Neural cell (in vitro differentiated cells): ENCODE measurements around the gene SLC30A5. TPM values are rescaled to one million over a fixed set of nuclear protein-coding genes. Genes with fewer than 3 reads are reported as not detected.

Experiments used
- H2AFZ ChIP-seq: fragments of 200-600, 300-800 bp; sonication (generic), shearing (Covaris generic); 2 replicates; pipeline ENCODE4 v1.6.0; 2014; ENCODE audit warnings: low read depth, mild to moderate bottlenecking, antibody characterized with exemption, low read length, moderate library complexity
- H3F3A ChIP-seq: fragments of 200-600 bp; shearing (Covaris generic); 2 replicates; pipeline ENCODE4 v1.6.1; 2016; ENCODE audit warnings: mild to moderate bottlenecking, moderate library complexity, mixed read lengths, antibody characterized with exemption, low read length; ENCODE audit not compliant: insufficient read depth, poor library complexity, severe bottlenecking
- H3K27ac ChIP-seq: fragments of 200-600, 300-800 bp; sonication (generic), shearing (Covaris generic); 2 replicates; pipeline ENCODE4 v1.5.1; 2014; ENCODE audit warnings: mild to moderate bottlenecking, low read length, moderate library complexity
- H3K27me3 ChIP-seq: fragments of 300-800, 200-600 bp; sonication (generic), shearing (Covaris generic); 2 replicates; pipeline ENCODE4 v1.6.0; 2014; ENCODE audit warnings: mild to moderate bottlenecking, low read depth, low read length, moderate library complexity; ENCODE audit not compliant: insufficient read depth
- H3K36me3 ChIP-seq: fragments of 300-800, 200-600 bp; sonication (generic), shearing (Covaris generic); 2 replicates; pipeline ENCODE4 v1.5.1; 2014; ENCODE audit warnings: mild to moderate bottlenecking, antibody characterized with exemption, low read length, moderate library complexity; ENCODE audit not compliant: insufficient read depth
- H3K4me2 ChIP-seq: fragments of 300-800, 200-600 bp; sonication (generic), shearing (Covaris generic); 2 replicates; pipeline ENCODE4 v1.6.0; 2014; ENCODE audit warnings: mild to moderate bottlenecking, low read length
- H3K4me3 ChIP-seq: fragments of 300-800, 200-600 bp; sonication (generic), shearing (Covaris generic); 2 replicates; pipeline ENCODE4 v1.5.1; 2014; ENCODE audit warnings: mild to moderate bottlenecking, low read length, moderate library complexity
- H3K79me2 ChIP-seq: fragments of 200-600 bp; shearing (Covaris generic); replicated peaks from 2 replicates; pipeline ENCODE4 v1.6.0; 2014; ENCODE audit warnings: mild to moderate bottlenecking, low read length, moderate library complexity; ENCODE audit not compliant: insufficient read depth
- H3K9ac ChIP-seq: fragments of 300-800, 200-600 bp; sonication (generic), shearing (Covaris generic); 2 replicates; pipeline ENCODE4 v1.6.1; 2016; ENCODE audit warnings: mild to moderate bottlenecking, low read length, mixed read lengths
- H3K9me2 ChIP-seq: fragments of 200-600 bp; shearing (Covaris generic); 2 replicates; pipeline ENCODE4 v1.6.1; 2016; ENCODE audit warnings: mild to moderate bottlenecking, low read length, mixed read lengths; ENCODE audit not compliant: insufficient read depth
- H3K9me3 ChIP-seq: fragments of 200-600, 300-800 bp; sonication (generic), shearing (Covaris generic); 2 replicates; pipeline ENCODE4 v1.6.1; 2016; ENCODE audit warnings: mild to moderate bottlenecking, mixed run types, low read length, moderate library complexity, mixed read lengths
- H4K20me1 ChIP-seq: fragments of 200-600 bp; shearing (Covaris generic); 2 replicates; pipeline ENCODE4 v1.6.1; 2016; ENCODE audit warnings: mild to moderate bottlenecking, mixed run types; ENCODE audit not compliant: insufficient read depth
- EP300 ChIP-seq: fragments of 450-650 bp; conservative IDR thresholded peaks from 2 replicates; pipeline ENCODE4 v1.6.1; 2014; ENCODE audit warnings: antibody characterized with exemption, mild to moderate bottlenecking, moderate library complexity; ENCODE audit not compliant: poor library complexity, severe bottlenecking
- EZH2 ChIP-seq: fragments of 200-600, 300-800 bp; shearing (Covaris generic), sonication (generic); IDR thresholded peaks from 2 replicates; pipeline ENCODE4 v1.6.1; 2014; ENCODE audit warnings: antibody characterized with exemption, low read length, borderline replicate concordance, mild to moderate bottlenecking; ENCODE audit not compliant: insufficient read depth, poor library complexity, severe bottlenecking
- MXI1 ChIP-seq: fragments of 450-650 bp; conservative IDR thresholded peaks from 2 replicates; pipeline ENCODE4 v1.6.1; 2014; ENCODE audit warnings: antibody characterized with exemption, mild to moderate bottlenecking; ENCODE audit not compliant: poor library complexity, severe bottlenecking
- POLR2AphosphoS5 ChIP-seq: IDR thresholded peaks from 2 replicates; pipeline ENCODE4 v1.6.1; 2012
- RAD21 ChIP-seq: fragments of 450-650 bp; conservative IDR thresholded peaks from 2 replicates; pipeline ENCODE4 v1.6.1; 2014; ENCODE audit warnings: antibody characterized with exemption, mild to moderate bottlenecking, moderate library complexity
- SMC3 ChIP-seq: fragments of 450-650 bp; conservative IDR thresholded peaks from 2 replicates; pipeline ENCODE4 v1.6.1; 2014; ENCODE audit warnings: antibody characterized with exemption, mild to moderate bottlenecking, moderate library complexity; ENCODE audit not compliant: poor library complexity
- TAF1 ChIP-seq: IDR thresholded peaks from 2 replicates; pipeline ENCODE4 v1.6.1; 2012; ENCODE audit warnings: low read depth
- polyA plus RNA-seq: library from polyadenylated mRNA; depleted of rRNA; stranded (reverse); fragments of >200 nt; gene quantifications from 2 replicates; pipeline ENCODE4 v1.2.3, GENCODE V29; 2014
- TF ChIP-seq, protein P1 (sequence below): IDR thresholded peaks from 2 replicates; pipeline ENCODE4 v1.6.1; 2012; ENCODE audit warnings: borderline replicate concordance
- TF ChIP-seq, protein P2 (sequence below): fragments of 450-650 bp; IDR thresholded peaks from 2 replicates; pipeline ENCODE4 v1.5.1; 2014; ENCODE audit warnings: antibody characterized with exemption, mild to moderate bottlenecking, moderate library complexity; ENCODE audit not compliant: poor library complexity, severe bottlenecking

SLC30A5 gene
- polyA plus RNA-seq, 1 donor from 2014 or later, result 44.1 TPM

DNA sequence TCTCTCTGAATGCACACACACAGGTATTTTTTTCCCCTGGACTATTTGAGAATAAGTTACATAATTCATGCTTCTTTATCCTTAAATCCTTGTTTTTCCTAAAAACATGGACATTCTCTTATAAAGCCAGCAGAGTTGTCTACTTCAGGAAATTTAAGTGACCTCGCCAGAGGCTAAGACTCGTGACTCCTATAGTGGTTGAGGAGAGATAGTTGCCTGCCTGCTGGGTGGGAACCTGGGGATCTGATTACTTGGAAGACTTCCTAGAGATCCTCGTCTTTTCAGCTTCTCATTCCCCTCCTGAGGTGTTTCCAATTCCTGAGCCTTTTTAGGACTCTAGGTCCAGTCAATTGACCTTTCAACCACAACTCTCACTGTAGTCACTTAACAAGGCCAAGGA lies 5.5 kb downstream of the SLC30A5 start:
- Histone ChIP-seq H3F3A (no peaks in the 10 kb centered on the region), H2AFZ (no peak overlapping the region), H3K79me2 (peaks cover 10% of the 10 kb centered on the region), H3K4me2 (no peak overlapping the region), H3K9ac (no peak overlapping the region), H3K4me3 (no peak overlapping the region), H3K9me2 (no peaks in the 10 kb centered on the region), H3K27me3 (no peaks in the 10 kb centered on the region), H3K9me3 (no peaks in the 10 kb centered on the region), H3K27ac (no peak overlapping the region), H4K20me1 (no peaks in the 10 kb centered on the region), H3K36me3 (no peaks in the 10 kb centered on the region)
- TF ChIP-seq TAF1 (no peak), POLR2AphosphoS5 (no peak), MXI1 (no peak), EZH2 (no peak), EP300 (no peak), RAD21 (no peak), SMC3 (no peak)
- TF ChIP-seq, protein P1, sequence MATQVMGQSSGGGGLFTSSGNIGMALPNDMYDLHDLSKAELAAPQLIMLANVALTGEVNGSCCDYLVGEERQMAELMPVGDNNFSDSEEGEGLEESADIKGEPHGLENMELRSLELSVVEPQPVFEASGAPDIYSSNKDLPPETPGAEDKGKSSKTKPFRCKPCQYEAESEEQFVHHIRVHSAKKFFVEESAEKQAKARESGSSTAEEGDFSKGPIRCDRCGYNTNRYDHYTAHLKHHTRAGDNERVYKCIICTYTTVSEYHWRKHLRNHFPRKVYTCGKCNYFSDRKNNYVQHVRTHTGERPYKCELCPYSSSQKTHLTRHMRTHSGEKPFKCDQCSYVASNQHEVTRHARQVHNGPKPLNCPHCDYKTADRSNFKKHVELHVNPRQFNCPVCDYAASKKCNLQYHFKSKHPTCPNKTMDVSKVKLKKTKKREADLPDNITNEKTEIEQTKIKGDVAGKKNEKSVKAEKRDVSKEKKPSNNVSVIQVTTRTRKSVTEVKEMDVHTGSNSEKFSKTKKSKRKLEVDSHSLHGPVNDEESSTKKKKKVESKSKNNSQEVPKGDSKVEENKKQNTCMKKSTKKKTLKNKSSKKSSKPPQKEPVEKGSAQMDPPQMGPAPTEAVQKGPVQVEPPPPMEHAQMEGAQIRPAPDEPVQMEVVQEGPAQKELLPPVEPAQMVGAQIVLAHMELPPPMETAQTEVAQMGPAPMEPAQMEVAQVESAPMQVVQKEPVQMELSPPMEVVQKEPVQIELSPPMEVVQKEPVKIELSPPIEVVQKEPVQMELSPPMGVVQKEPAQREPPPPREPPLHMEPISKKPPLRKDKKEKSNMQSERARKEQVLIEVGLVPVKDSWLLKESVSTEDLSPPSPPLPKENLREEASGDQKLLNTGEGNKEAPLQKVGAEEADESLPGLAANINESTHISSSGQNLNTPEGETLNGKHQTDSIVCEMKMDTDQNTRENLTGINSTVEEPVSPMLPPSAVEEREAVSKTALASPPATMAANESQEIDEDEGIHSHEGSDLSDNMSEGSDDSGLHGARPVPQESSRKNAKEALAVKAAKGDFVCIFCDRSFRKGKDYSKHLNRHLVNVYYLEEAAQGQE, result no peak
- TF ChIP-seq, protein P2, sequence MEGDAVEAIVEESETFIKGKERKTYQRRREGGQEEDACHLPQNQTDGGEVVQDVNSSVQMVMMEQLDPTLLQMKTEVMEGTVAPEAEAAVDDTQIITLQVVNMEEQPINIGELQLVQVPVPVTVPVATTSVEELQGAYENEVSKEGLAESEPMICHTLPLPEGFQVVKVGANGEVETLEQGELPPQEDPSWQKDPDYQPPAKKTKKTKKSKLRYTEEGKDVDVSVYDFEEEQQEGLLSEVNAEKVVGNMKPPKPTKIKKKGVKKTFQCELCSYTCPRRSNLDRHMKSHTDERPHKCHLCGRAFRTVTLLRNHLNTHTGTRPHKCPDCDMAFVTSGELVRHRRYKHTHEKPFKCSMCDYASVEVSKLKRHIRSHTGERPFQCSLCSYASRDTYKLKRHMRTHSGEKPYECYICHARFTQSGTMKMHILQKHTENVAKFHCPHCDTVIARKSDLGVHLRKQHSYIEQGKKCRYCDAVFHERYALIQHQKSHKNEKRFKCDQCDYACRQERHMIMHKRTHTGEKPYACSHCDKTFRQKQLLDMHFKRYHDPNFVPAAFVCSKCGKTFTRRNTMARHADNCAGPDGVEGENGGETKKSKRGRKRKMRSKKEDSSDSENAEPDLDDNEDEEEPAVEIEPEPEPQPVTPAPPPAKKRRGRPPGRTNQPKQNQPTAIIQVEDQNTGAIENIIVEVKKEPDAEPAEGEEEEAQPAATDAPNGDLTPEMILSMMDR, result no peak

DNA sequence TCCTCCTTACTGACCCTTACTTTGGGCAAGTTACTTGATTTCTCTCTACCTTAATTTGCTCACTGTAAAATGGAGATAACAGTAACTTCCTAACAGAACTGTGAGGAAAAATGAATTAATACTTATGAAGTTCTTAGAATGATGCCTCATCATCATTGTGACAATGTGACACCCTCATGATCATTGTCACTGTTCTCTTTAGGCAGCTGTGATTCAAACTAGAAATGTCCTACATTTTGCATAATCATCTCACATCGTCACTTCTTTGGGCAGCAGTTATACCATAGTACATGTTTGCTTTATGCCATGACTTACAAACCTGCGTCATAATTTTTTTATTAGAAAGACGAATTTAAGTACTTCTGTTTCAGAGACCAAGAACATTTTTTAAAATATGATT lies 9.7 kb downstream of the SLC30A5 start:
- Histone ChIP-seq H3K79me2 (no peaks in the 10 kb centered on the region), H3K4me2 (no peak overlapping the region), H3K9ac (no peak overlapping the region), H3F3A (no peaks in the 10 kb centered on the region), H4K20me1 (no peaks in the 10 kb centered on the region), H3K9me3 (no peaks in the 10 kb centered on the region), H3K27ac (no peak overlapping the region), H3K9me2 (no peaks in the 10 kb centered on the region), H3K4me3 (no peak overlapping the region), H2AFZ (no peak overlapping the region), H3K27me3 (no peaks in the 10 kb centered on the region), H3K36me3 (peaks cover 6% of the 10 kb centered on the region)
- TF ChIP-seq, protein P1, result no peak
